ENCODE data around the gene SDHAF2. TPM values are rescaled to one million over a fixed set of nuclear protein-coding genes. Genes with fewer than 3 reads are reported as not detected.

SDHAF2 gene
- total and polyA plus RNA-seq, 7 experiments from 2014 or later = 36.1 to 116 (median 54.6) TPM

GRCh38 chr11:61392981-61393595, 36.8 kb upstream of the SDHAF2 start:
- Mint-ChIP-seq H3K9me3 (peaks cover 0 to 4% (median 0%) of the 10 kb centered on the region in 11 donors), H3K36me3 (peaks cover 0 to 17% (median 6%) of the 10 kb centered on the region in 5 donors), H3K4me1 (peaks cover 9 to 25% (median 21%) of the 10 kb centered on the region in 7 donors), H3K4me3 (peak overlapping the region; percentile 90 to 99 (median 94)), H3K27me3 (no peaks in the 10 kb centered on the region), H3K27ac (peak overlapping the region; percentile 93 to 98 (median 97))
- ChIA-PET CTCF (interaction anchor here (0.5 to 4.8 kb wide), 11 partner anchors 8 to 139 kb away, joined by 3 to 54 read pairs (median 3); partner anchors contain the start of genes CPSF7, CYB561A3, DDB1 and TKFC), POLR2A (interaction anchor here (0.6 to 5.7 kb wide), 12 partner anchors 9 to 272 kb away, joined by 3 to 52 read pairs (median 3); partner anchors contain the start of genes CPSF7, CYB561A3, DDB1 and SDHAF2)
- H3K4me1 ChIP-seq (ENCODE audit: control insufficient read depth in 2 of 2, insufficient read depth in 2 of 2, low read length in 2 of 2) = peaks cover 9 to 10% of the 10 kb centered on the region in 2 donors
- intact Hi-C loops (cut with micrococcal nuclease) = loop anchor here (1.0 to 2.0 kb wide), 7 partner anchors 31 to 562 kb away; partner anchors contain the start of genes CPSF7 (in 2 of the 2), CYB561A3 (in 1 of the 2), DDB1 (in 1 of the 2) and TKFC (in 1 of the 2)
- DNase-seq (peak in 7 of 9 donors; percentile 23 to 45 (median 37)), ATAC-seq (peak; percentile 59)
- H3K9me3 ChIP-seq (ENCODE audit: control insufficient read depth in 2 of 3, low read length in 3 of 3) = no peaks in the 10 kb centered on the region
- H3K27ac ChIP-seq (ENCODE audit: low read depth, low read length) = peak overlapping the region; percentile 87
- peaks cover 0 to 11% (median 0%) of the 10 kb centered on the region in 3 experiments for H3K36me3 ChIP-seq (ENCODE audit: control insufficient read depth in 2 of 3, insufficient read depth in 3 of 3, low read length in 3 of 3)
- peak overlapping the region; percentile 84 for H3K4me3 ChIP-seq (ENCODE audit: low read length)
- H3K27me3 ChIP-seq (ENCODE audit: control insufficient read depth in 2 of 2, insufficient read depth in 2 of 2, low read length in 2 of 2) = no peaks in the 10 kb centered on the region

GRCh38 chr11:61401173-61401572, 28.8 kb upstream of the SDHAF2 start:
- Histone ChIP-seq H3K4me3 (ENCODE audit: low read length) (no peak overlapping the region), H3K4me1 (ENCODE audit: control insufficient read depth in 2 of 2, insufficient read depth in 2 of 2, low read length in 2 of 2) (no peaks in the 10 kb centered on the region), H3K27ac (ENCODE audit: low read depth, low read length) (no peak overlapping the region), H3K36me3 (ENCODE audit: control insufficient read depth in 2 of 3, insufficient read depth in 3 of 3, low read length in 3 of 3) (peaks cover 4 to 61% (median 9%) of the 10 kb centered on the region in 3 experiments), H3K27me3 (ENCODE audit: control insufficient read depth in 2 of 2, insufficient read depth in 2 of 2, low read length in 2 of 2) (no peaks in the 10 kb centered on the region), H3K9me3 (ENCODE audit: control insufficient read depth in 2 of 3, low read length in 3 of 3) (no peaks in the 10 kb centered on the region)
- ChIA-PET CTCF (interaction anchor here (0.7 kb wide), 1 partner anchor 41 kb away, joined by 3 read pairs; no protein-coding TSS in a partner anchor), POLR2A (interaction anchor here (1.5 to 1.8 kb wide), 2 partner anchors 8 to 29 kb away, joined by 6 to 7 read pairs; partner anchors contain the start of genes CPSF7, SDHAF2 and TMEM216)
- Mint-ChIP-seq H3K4me3 (no peak overlapping the region), H3K36me3 (peaks cover 0 to 41% (median 15%) of the 10 kb centered on the region in 5 donors), H3K9me3 (peaks cover 0 to 2% (median 0%) of the 10 kb centered on the region in 11 donors), H3K27ac (peak overlapping the region in 7 of 9 donors; percentile 9 to 70 (median 35)), H3K4me1 (peaks cover 0 to 4% (median 0%) of the 10 kb centered on the region in 7 donors), H3K27me3 (no peaks in the 10 kb centered on the region)
- intact Hi-C loops (cut with micrococcal nuclease) = no loop called here
- DNase-seq (no peak), ATAC-seq (no peak)

- Mint-ChIP-seq H3K4me3 (no peak overlapping the region), H3K4me1 (peaks cover 0 to 4% (median 0%) of the 10 kb centered on the region in 7 donors), H3K27me3 (no peaks in the 10 kb centered on the region), H3K36me3 (peaks cover 0 to 41% (median 15%) of the 10 kb centered on the region in 5 donors), H3K27ac (peak overlapping the region in 8 of 9 donors; percentile 26 to 73 (median 42)), H3K9me3 (peaks cover 0 to 2% (median 0%) of the 10 kb centered on the region in 11 donors)
- no peaks in the 10 kb centered on the region for H3K27me3 ChIP-seq (ENCODE audit: control insufficient read depth in 2 of 2, insufficient read depth in 2 of 2, low read length in 2 of 2)
- peaks cover 4 to 65% (median 13%) of the 10 kb centered on the region in 3 experiments for H3K36me3 ChIP-seq (ENCODE audit: control insufficient read depth in 2 of 3, insufficient read depth in 3 of 3, low read length in 3 of 3)
- no peaks in the 10 kb centered on the region for H3K9me3 ChIP-seq (ENCODE audit: control insufficient read depth in 2 of 3, low read length in 3 of 3)
- DNase-seq (no peak), ATAC-seq (no peak)
- no peak overlapping the region for H3K27ac ChIP-seq (ENCODE audit: low read depth, low read length)
- intact Hi-C loops (cut with micrococcal nuclease) = no loop called here
- H3K4me1 ChIP-seq (ENCODE audit: control insufficient read depth in 2 of 2, insufficient read depth in 2 of 2, low read length in 2 of 2) = no peaks in the 10 kb centered on the region
- CTCF ChIA-PET = interaction anchor here (0.7 to 0.9 kb wide), 2 partner anchors 17 to 42 kb away, joined by 3 to 4 read pairs; no protein-coding TSS in a partner anchor
- no peak overlapping the region for H3K4me3 ChIP-seq (ENCODE audit: low read length)
- POLR2A ChIA-PET = interaction anchor here (1.5 to 1.8 kb wide), 2 partner anchors 9 to 28 kb away, joined by 6 to 7 read pairs; partner anchors contain the start of genes CPSF7, SDHAF2 and TMEM216
Observed at GRCh38 chr11:61401573-61401972, 28.4 kb upstream of the SDHAF2 start.

GRCh38 chr11:61403658-61404057, 26.3 kb upstream of the SDHAF2 start:
- Mint-ChIP-seq H3K27ac (peak overlapping the region in 2 of 9 donors; percentile 46 to 67), H3K27me3 (no peaks in the 10 kb centered on the region), H3K4me3 (no peak overlapping the region), H3K4me1 (peaks cover 0 to 1% (median 0%) of the 10 kb centered on the region in 7 donors), H3K36me3 (peaks cover 3 to 40% (median 13%) of the 10 kb centered on the region in 5 donors), H3K9me3 (peaks cover 0 to 2% (median 0%) of the 10 kb centered on the region in 11 donors)
- ChIA-PET POLR2A (interaction anchor here (0.8 to 1.3 kb wide), 2 partner anchors 23 to 69 kb away, joined by 3 to 4 read pairs; no protein-coding TSS in a partner anchor), CTCF (no interaction called here)
- DNase-seq (no peak), ATAC-seq (no peak)
- Histone ChIP-seq H3K36me3 (ENCODE audit: control insufficient read depth in 2 of 3, insufficient read depth in 3 of 3, low read length in 3 of 3) (peaks cover 15 to 73% (median 23%) of the 10 kb centered on the region in 3 experiments), H3K27me3 (ENCODE audit: control insufficient read depth in 2 of 2, insufficient read depth in 2 of 2, low read length in 2 of 2) (no peaks in the 10 kb centered on the region), H3K9me3 (ENCODE audit: control insufficient read depth in 2 of 3, low read length in 3 of 3) (no peaks in the 10 kb centered on the region), H3K27ac (ENCODE audit: low read depth, low read length) (no peak overlapping the region), H3K4me1 (ENCODE audit: control insufficient read depth in 2 of 2, insufficient read depth in 2 of 2, low read length in 2 of 2) (no peaks in the 10 kb centered on the region), H3K4me3 (ENCODE audit: low read length) (no peak overlapping the region)
- intact Hi-C loops (cut with micrococcal nuclease) = no loop called here

- H3K4me1 Mint-ChIP-seq = peaks cover 0 to 1% (median 0%) of the 10 kb centered on the region in 7 donors
- H3K4me3 Mint-ChIP-seq = no peak overlapping the region
- ATAC-seq (no peak), DNase-seq (no peak)
- H3K27ac Mint-ChIP-seq = peak overlapping the region in 1 of 9 donors; percentile 2
- no peaks in the 10 kb centered on the region for H3K9me3 ChIP-seq (ENCODE audit: control insufficient read depth in 2 of 3, low read length in 3 of 3)
- H3K27me3 Mint-ChIP-seq = no peaks in the 10 kb centered on the region
- H3K4me1 ChIP-seq (ENCODE audit: control insufficient read depth in 2 of 2, insufficient read depth in 2 of 2, low read length in 2 of 2) = no peaks in the 10 kb centered on the region
- peaks cover 0 to 2% (median 0%) of the 10 kb centered on the region in 11 donors for H3K9me3 Mint-ChIP-seq
- no peak overlapping the region for H3K4me3 ChIP-seq (ENCODE audit: low read length)
- ChIA-PET CTCF (no interaction called here), POLR2A (interaction anchor here (0.8 to 1.3 kb wide), 2 partner anchors 22 to 69 kb away, joined by 3 to 4 read pairs; no protein-coding TSS in a partner anchor)
- H3K36me3 ChIP-seq (ENCODE audit: control insufficient read depth in 2 of 3, insufficient read depth in 3 of 3, low read length in 3 of 3) = peaks cover 15 to 73% (median 26%) of the 10 kb centered on the region in 3 experiments
- intact Hi-C loops (cut with micrococcal nuclease) = no loop called here
- peaks cover 3 to 38% (median 9%) of the 10 kb centered on the region in 5 donors for H3K36me3 Mint-ChIP-seq
- H3K27ac ChIP-seq (ENCODE audit: low read depth, low read length) = no peak overlapping the region
- H3K27me3 ChIP-seq (ENCODE audit: control insufficient read depth in 2 of 2, insufficient read depth in 2 of 2, low read length in 2 of 2) = no peaks in the 10 kb centered on the region
Observed at GRCh38 chr11:61404103-61404502, 25.8 kb upstream of the SDHAF2 start.

- peaks cover 3 to 38% (median 9%) of the 10 kb centered on the region in 5 donors for H3K36me3 Mint-ChIP-seq
- Histone ChIP-seq H3K4me1 (ENCODE audit: control insufficient read depth in 2 of 2, insufficient read depth in 2 of 2, low read length in 2 of 2) (no peaks in the 10 kb centered on the region), H3K27me3 (ENCODE audit: control insufficient read depth in 2 of 2, insufficient read depth in 2 of 2, low read length in 2 of 2) (no peaks in the 10 kb centered on the region), H3K27ac (ENCODE audit: low read depth, low read length) (no peak overlapping the region), H3K36me3 (ENCODE audit: control insufficient read depth in 2 of 3, insufficient read depth in 3 of 3, low read length in 3 of 3) (peaks cover 15 to 73% (median 26%) of the 10 kb centered on the region in 3 experiments), H3K9me3 (ENCODE audit: control insufficient read depth in 2 of 3, low read length in 3 of 3) (no peaks in the 10 kb centered on the region), H3K4me3 (ENCODE audit: low read length) (no peak overlapping the region)
- peak overlapping the region in 3 of 9 donors; percentile 2 to 47 (median 27) for H3K27ac Mint-ChIP-seq
- intact Hi-C loops (cut with micrococcal nuclease) = no loop called here
- ATAC-seq (no peak), DNase-seq (no peak)
- H3K27me3 Mint-ChIP-seq = no peaks in the 10 kb centered on the region
- peaks cover 0 to 1% (median 0%) of the 10 kb centered on the region in 7 donors for H3K4me1 Mint-ChIP-seq
- H3K9me3 Mint-ChIP-seq = peaks cover 0 to 2% (median 0%) of the 10 kb centered on the region in 11 donors
- CTCF ChIA-PET = no interaction called here
- H3K4me3 Mint-ChIP-seq = no peak overlapping the region
- POLR2A ChIA-PET = no interaction called here
Observed at GRCh38 chr11:61404641-61405040, 25.3 kb upstream of the SDHAF2 start.
